H1 (cell line): ENCODE data around the gene CREBBP.

ENCODE experiments used
- CBX5 ChIP-seq: fragments of 300-800, 300-1000 bp; sonication (generic); IDR thresholded peaks from 2 replicates; pipeline ENCODE4 v1.7.1; 2016; ENCODE audit warnings: antibody characterized with exemption, low read length, low read depth
- CBX8 ChIP-seq: fragments of 300-800, 300-1000 bp; sonication (generic); IDR thresholded peaks from 2 replicates; pipeline ENCODE4 v1.7.1; 2016; ENCODE audit warnings: low read depth, low read length, borderline replicate concordance
- EGR1 ChIP-seq: IDR thresholded peaks from 2 replicates; pipeline ENCODE4 v1.6.1; 2011; ENCODE audit warnings: low read depth, low read length, borderline replicate concordance
- JUN ChIP-seq: IDR thresholded peaks from 2 replicates; pipeline ENCODE4 v1.6.1; 2011; ENCODE audit warnings: low read depth, mild to moderate bottlenecking, improper control_type of control experiment, low read length
- JUND ChIP-seq: IDR thresholded peaks from 2 replicates; pipeline ENCODE4 v1.6.1; 2011; ENCODE audit warnings: mild to moderate bottlenecking, improper control_type of control experiment, low read length
- POLR2A ChIP-seq, 2 experiments: IDR thresholded peaks; 1 replicate in 1 of 2; 2 replicates in 1 of 2; pipeline ENCODE4 v1.6.1; 2011; ENCODE audit warnings: low read depth in 2 of 2, low read length in 2 of 2, mild to moderate bottlenecking in 2 of 2; ENCODE audit errors: control extremely low read depth in 1 of 2
- POLR2AphosphoS5 ChIP-seq: IDR thresholded peaks from 2 replicates; pipeline ENCODE4 v1.6.1; 2011; ENCODE audit warnings: low read depth, low read length
- RXRA ChIP-seq: IDR thresholded peaks from 2 replicates; pipeline ENCODE4 v1.6.1; 2011; ENCODE audit warnings: low read depth, mild to moderate bottlenecking, low read length, moderate library complexity; ENCODE audit not compliant: insufficient read depth
- SRF ChIP-seq: IDR thresholded peaks from 2 replicates; pipeline ENCODE4 v1.6.1; 2011; ENCODE audit warnings: mild to moderate bottlenecking, low read depth, low read length, moderate library complexity
- TAF1 ChIP-seq: IDR thresholded peaks from 2 replicates; pipeline ENCODE4 v1.6.1; 2011; ENCODE audit warnings: mild to moderate bottlenecking, low read depth, low read length
- YY1 ChIP-seq: IDR thresholded peaks from 2 replicates; pipeline ENCODE4 v1.6.1; 2011; ENCODE audit warnings: low read depth, mild to moderate bottlenecking, low read length
- TF ChIP-seq, protein P1 (sequence below), 3 experiments: IDR thresholded peaks; 1 replicate in 2 of 3; 2 replicates in 1 of 3; pipeline versions ENCODE4 v1.5.1 to v1.6.1; 2011; ENCODE audit warnings: low read length in 3 of 3, mild to moderate bottlenecking in 3 of 3, inconsistent platforms in 2 of 3, low read depth in 1 of 3, moderate library complexity in 1 of 3; ENCODE audit not compliant: insufficient read depth in 1 of 3; ENCODE audit errors: control extremely low read depth in 1 of 3
- TF ChIP-seq, protein P2 (sequence below): IDR thresholded peaks from 2 replicates; pipeline ENCODE4 v1.6.1; 2012; ENCODE audit warnings: inconsistent platforms

DNA sequence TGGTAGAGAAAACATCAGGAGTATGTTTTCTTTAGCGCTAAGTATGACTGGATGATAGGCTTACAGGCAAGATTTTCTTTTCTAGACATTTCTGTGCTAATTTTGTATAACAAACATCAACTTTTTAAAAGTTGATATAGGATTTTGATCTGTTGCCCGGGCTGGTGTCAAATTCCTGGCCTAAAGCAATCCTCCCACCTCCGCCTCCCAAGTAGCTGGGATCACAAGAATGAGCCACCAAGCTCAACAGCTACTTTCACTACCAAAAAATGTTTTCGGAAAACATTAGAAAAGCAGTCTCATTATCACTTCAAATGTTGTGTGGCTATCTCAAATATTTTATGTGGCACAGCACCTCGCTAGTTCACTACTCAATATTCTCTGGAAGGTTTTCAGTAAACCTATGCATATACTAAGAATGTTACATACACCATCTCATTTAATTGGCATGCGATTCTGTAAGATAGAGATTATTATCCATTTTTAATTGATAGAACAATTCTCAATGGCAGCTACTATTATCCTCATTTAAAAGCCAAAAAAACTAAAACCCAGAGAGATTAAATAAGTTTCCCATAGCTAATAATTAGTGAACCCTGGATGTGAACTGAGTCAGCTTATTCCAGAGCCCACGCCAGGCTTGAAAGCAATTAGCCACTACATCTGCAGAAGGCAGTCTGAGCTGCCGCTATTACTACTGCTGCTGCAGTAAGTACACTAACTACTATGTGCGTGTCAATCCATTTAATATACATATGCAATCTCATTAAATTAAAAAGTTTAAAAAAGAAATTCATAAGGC lies 41.7 kb downstream of the CREBBP start:
- TF ChIP-seq, protein P1, sequence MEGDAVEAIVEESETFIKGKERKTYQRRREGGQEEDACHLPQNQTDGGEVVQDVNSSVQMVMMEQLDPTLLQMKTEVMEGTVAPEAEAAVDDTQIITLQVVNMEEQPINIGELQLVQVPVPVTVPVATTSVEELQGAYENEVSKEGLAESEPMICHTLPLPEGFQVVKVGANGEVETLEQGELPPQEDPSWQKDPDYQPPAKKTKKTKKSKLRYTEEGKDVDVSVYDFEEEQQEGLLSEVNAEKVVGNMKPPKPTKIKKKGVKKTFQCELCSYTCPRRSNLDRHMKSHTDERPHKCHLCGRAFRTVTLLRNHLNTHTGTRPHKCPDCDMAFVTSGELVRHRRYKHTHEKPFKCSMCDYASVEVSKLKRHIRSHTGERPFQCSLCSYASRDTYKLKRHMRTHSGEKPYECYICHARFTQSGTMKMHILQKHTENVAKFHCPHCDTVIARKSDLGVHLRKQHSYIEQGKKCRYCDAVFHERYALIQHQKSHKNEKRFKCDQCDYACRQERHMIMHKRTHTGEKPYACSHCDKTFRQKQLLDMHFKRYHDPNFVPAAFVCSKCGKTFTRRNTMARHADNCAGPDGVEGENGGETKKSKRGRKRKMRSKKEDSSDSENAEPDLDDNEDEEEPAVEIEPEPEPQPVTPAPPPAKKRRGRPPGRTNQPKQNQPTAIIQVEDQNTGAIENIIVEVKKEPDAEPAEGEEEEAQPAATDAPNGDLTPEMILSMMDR (IDR thresholded peaks at IDR 0.05; ENCODE audit: control extremely low read depth in 1 of 3, insufficient read depth in 1 of 3, low read depth in 1 of 3, low read length in 3 of 3): no peak
- TF ChIP-seq POLR2A (IDR thresholded peaks at IDR 0.05; ENCODE audit: control extremely low read depth in 1 of 2, low read depth in 2 of 2, low read length in 2 of 2) (no peak), EGR1 (no peak), JUN (no peak), POLR2AphosphoS5 (no peak), RXRA (no peak), YY1 (no peak), CBX5 (no peak), TAF1 (no peak), JUND (no peak), CBX8 (no peak), SRF (no peak)
- TF ChIP-seq, protein P2, sequence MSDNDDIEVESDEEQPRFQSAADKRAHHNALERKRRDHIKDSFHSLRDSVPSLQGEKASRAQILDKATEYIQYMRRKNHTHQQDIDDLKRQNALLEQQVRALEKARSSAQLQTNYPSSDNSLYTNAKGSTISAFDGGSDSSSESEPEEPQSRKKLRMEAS: no peak
